Ascending aorta (tissue), 2 donors: ENCODE data around the gene YIF1A. TPM values are rescaled to one million over a fixed set of nuclear protein-coding genes. Genes with fewer than 3 reads are reported as not detected.

Experiments
- DNase-seq, 2 donors: peaks; one replicate each; pipeline ENCODE4 v3.0.0-alpha.2; 2019; ENCODE audit warnings: low spot score in 2 of 2
- H3K27ac ChIP-seq, 2 donors: fragments of 200-600 bp; sonication (generic); one replicate each; pipeline ENCODE4 v1.5.1; 2016 to 2017; ENCODE audit warnings: mild to moderate bottlenecking in 1 of 2
- H3K27me3 ChIP-seq: fragments of 200-600 bp; sonication (generic); one replicate; pipeline ENCODE4 v1.5.1; 2017
- H3K36me3 ChIP-seq, 2 donors: fragments of 200-600 bp; sonication (generic); one replicate each; pipeline ENCODE4 v1.5.1; 2016
- H3K4me1 ChIP-seq, 2 donors: fragments of 200-600 bp; sonication (generic); one replicate each; pipeline ENCODE4 v1.5.1; 2016 to 2017; ENCODE audit warnings: mild to moderate bottlenecking in 1 of 2
- H3K4me3 ChIP-seq, 2 donors: fragments of 200-600 bp; sonication (generic); one replicate each; pipeline ENCODE4 v1.5.1; 2016 to 2017; ENCODE audit warnings: mild to moderate bottlenecking in 1 of 2
- H3K9me3 ChIP-seq, 2 donors: fragments of 200-600 bp; sonication (generic); one replicate each; pipeline ENCODE4 v1.5.1; 2016
- intact Hi-C: fragments of 100-400 bp; cut with DNase I; formaldehyde crosslinking; loops from one replicate; pipeline ENCODE4 v1.15.1; 2023
- total RNA-seq: library from RNA; depleted of rRNA; stranded (reverse); fragments of >200 nt; gene quantifications from one replicate; pipeline ENCODE4 v1.1.0, GENCODE V29; 2016
- TF ChIP-seq, protein P1 (sequence below), 3 experiments: fragments of 200-600 bp in 2 of 3; fragments of 450-650 bp in 1 of 3; sonication (generic) in 2 of 3; IDR thresholded peaks; one replicate each; pipeline ENCODE4 v1.5.1; 2016 to 2019; ENCODE audit warnings: antibody characterized with exemption in 3 of 3, mild to moderate bottlenecking in 1 of 3, moderate library complexity in 1 of 3

YIF1A gene
- total RNA-seq, 1 donor from 2014 or later = 161 TPM

DNA sequence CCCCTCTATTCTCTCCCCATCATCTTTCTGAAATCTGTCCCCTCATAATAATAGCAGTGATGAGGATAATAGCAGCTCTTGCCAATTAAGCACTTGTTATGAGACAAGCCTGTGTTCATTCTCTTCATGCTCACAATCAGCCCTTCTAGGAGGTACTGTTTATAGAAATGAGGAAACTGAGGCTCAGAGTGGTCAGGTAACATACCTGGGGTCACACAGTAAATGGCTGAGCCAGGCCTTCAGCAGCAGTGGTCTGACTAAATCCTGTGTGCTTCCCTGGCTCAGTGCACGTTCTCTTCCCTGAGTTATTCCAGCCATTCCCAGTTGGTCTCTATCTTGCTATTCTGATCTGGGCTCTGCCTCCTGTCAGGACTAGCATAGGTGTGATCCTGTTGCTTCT is 14.7 kb downstream of the YIF1A start:
- Histone ChIP-seq H3K36me3 (peaks cover 47 to 50% of the 10 kb centered on the region in 2 donors), H3K9me3 (no peaks in the 10 kb centered on the region), H3K4me1 (peaks cover 2 to 24% of the 10 kb centered on the region in 2 donors), H3K4me3 (no peak overlapping the region), H3K27ac (no peak overlapping the region), H3K27me3 (no peaks in the 10 kb centered on the region)
- DNase-seq = no peak
- TF ChIP-seq, protein P1, sequence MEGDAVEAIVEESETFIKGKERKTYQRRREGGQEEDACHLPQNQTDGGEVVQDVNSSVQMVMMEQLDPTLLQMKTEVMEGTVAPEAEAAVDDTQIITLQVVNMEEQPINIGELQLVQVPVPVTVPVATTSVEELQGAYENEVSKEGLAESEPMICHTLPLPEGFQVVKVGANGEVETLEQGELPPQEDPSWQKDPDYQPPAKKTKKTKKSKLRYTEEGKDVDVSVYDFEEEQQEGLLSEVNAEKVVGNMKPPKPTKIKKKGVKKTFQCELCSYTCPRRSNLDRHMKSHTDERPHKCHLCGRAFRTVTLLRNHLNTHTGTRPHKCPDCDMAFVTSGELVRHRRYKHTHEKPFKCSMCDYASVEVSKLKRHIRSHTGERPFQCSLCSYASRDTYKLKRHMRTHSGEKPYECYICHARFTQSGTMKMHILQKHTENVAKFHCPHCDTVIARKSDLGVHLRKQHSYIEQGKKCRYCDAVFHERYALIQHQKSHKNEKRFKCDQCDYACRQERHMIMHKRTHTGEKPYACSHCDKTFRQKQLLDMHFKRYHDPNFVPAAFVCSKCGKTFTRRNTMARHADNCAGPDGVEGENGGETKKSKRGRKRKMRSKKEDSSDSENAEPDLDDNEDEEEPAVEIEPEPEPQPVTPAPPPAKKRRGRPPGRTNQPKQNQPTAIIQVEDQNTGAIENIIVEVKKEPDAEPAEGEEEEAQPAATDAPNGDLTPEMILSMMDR (IDR thresholded peaks at IDR 0.05) = no peak
- intact Hi-C loops = no loop called here

- H3K4me3 ChIP-seq = no peak overlapping the region
- intact Hi-C loops = no loop called here
- H3K4me1 ChIP-seq = peaks cover 0 to 19% of the 10 kb centered on the region in 2 donors
- no peak for DNase-seq
- peaks cover 47 to 50% of the 10 kb centered on the region in 2 donors for H3K36me3 ChIP-seq
- H3K27ac ChIP-seq = no peak overlapping the region
- TF ChIP-seq, protein P1 (IDR thresholded peaks at IDR 0.05) = no peak
- H3K9me3 ChIP-seq = no peaks in the 10 kb centered on the region
- H3K27me3 ChIP-seq = no peaks in the 10 kb centered on the region
These were observed 16.3 kb downstream of the YIF1A start for GRCh38 chr11:66272596-66272995.

GRCh38 chr11:66271816-66272215 is 17.1 kb downstream of the YIF1A start:
- Histone ChIP-seq H3K9me3 (no peaks in the 10 kb centered on the region), H3K4me3 (no peak overlapping the region), H3K27me3 (no peaks in the 10 kb centered on the region), H3K27ac (no peak overlapping the region), H3K4me1 (peaks cover 0 to 20% of the 10 kb centered on the region in 2 donors), H3K36me3 (peaks cover 45 to 50% of the 10 kb centered on the region in 2 donors)
- intact Hi-C loops = no loop called here
- no peak for DNase-seq
- TF ChIP-seq, protein P1 (IDR thresholded peaks at IDR 0.05) = no peak

GRCh38 chr11:66268952-66269905 is 19.7 kb downstream of the YIF1A start:
- peak overlapping the region; percentile 94 to 99 for H3K27ac ChIP-seq
- H3K36me3 ChIP-seq = peaks cover 34 to 47% of the 10 kb centered on the region in 2 donors
- H3K4me1 ChIP-seq = peaks cover 0 to 24% of the 10 kb centered on the region in 2 donors
- H3K4me3 ChIP-seq = peak overlapping the region; percentile 63 to 84
- intact Hi-C loops = loop anchor here (1.0 to 10.0 kb wide), 5 partner anchors 13 to 414 kb away; partner anchors contain the start of genes C11orf68, CFL1, DRAP1 and PACS1
- no peaks in the 10 kb centered on the region for H3K9me3 ChIP-seq
- no peak for DNase-seq
- no peaks in the 10 kb centered on the region for H3K27me3 ChIP-seq
- TF ChIP-seq, protein P1 (IDR thresholded peaks at IDR 0.05) = no peak

DNA sequence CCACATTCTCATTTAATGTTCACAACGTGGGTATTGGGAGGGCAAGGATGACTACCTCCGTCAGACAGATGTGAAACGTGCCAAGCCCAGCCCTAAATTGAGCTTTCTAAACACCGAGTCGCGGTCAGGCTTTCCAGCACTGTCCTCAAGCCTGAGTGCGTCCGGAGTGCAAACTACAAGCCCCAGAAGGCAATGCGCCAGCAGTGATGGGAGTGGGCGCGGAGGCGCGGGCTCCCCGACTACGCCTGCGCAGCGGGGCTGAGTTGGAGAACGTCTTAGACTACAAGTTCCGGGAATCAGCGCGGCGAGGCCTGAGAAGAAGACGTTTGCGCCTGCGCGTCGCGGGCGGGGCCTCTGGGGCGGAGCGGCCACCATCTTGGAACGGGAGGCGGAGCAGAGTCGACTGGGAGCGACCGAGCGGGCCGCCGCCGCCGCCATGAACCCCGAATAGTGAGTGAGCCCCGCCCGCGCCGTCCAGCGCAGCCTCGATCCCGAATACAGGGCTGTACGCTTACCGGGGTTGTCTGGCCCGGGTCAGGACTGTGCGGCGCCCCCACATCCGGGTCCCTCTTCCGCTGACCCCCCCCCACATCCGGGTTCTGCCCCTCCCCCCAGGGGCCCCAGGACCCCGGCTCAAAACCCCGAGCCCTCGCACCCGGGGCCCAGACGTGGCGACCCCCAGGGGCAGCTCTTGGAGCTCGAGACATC is 20.5 kb downstream of the YIF1A start, which contains the start of gene RAB1B:
Gene RAB1B, plus strand, starts transcription at position 396 of the 708 bp plus-strand sequence. Its CDS starts 41 bp downstream, at position 437.
- H3K4me1 ChIP-seq = peaks cover 0 to 24% of the 10 kb centered on the region in 2 donors
- peak within 1 kb of the TSS; percentile 94 to 99 for H3K27ac ChIP-seq
- H3K9me3 ChIP-seq = no peaks in the 10 kb centered on the region
- no peaks in the 10 kb centered on the region for H3K27me3 ChIP-seq
- TF ChIP-seq, protein P1 (IDR thresholded peaks at IDR 0.05) = no peak
- intact Hi-C loops = loop anchor here (1.0 to 10.0 kb wide), 5 partner anchors 14 to 414 kb away; partner anchors contain the start of genes C11orf68, CFL1, DRAP1 and PACS1
- peak within 1 kb of the TSS; percentile 63 to 84 for H3K4me3 ChIP-seq
- peaks cover 33 to 39% of the 10 kb centered on the region in 2 donors for H3K36me3 ChIP-seq
- peak; percentile 98 to 100 for DNase-seq
